AG04450 (cell line): Measurements from ENCODE around the gene CCNK. TPM values are rescaled to one million over a fixed set of nuclear protein-coding genes. Genes with fewer than 3 reads are reported as not detected.

Experiments
- CTCF ChIA-PET: fragments of 300-600, 350-600 bp; formaldehyde crosslinking; extraction: SDS; loops from one replicate; lab custom pipeline; 2022; ENCODE audit warnings: antibody characterized with exemption, inconsistent platforms; lab: Charles Lee
- POLR2A ChIA-PET: fragments of 350-600 bp; formaldehyde crosslinking; extraction: SDS; loops from one replicate; lab custom pipeline; 2021; ENCODE audit warnings: antibody characterized with exemption, inconsistent platforms; lab: Yijun Ruan, JAX
- DNase-seq: peaks from one replicate; pipeline ENCODE4 v3.0.0-alpha.2; 2011; ENCODE audit warnings: low read depth, low spot score
- H3K27ac ChIP-seq: one replicate; pipeline ENCODE4 v1.5.1; 2012; ENCODE audit warnings: low read depth, low read length, control low read depth
- H3K27me3 ChIP-seq: one replicate; pipeline ENCODE4 v1.6.0; 2012; ENCODE audit warnings: low read length; ENCODE audit not compliant: control insufficient read depth, insufficient read depth
- H3K4me3 ChIP-seq: 2 replicates; pipeline ENCODE4 v1.5.1; 2011; ENCODE audit warnings: mild to moderate bottlenecking, low read depth, low read length, control low read depth
- H3K9me3 ChIP-seq: 2 replicates; pipeline ENCODE4 v1.5.1; 2012; ENCODE audit warnings: low read length; ENCODE audit not compliant: control insufficient read depth, insufficient read depth
- CTCF ChIP-seq: IDR thresholded peaks from 2 replicates; pipeline ENCODE4 v1.5.1; 2011; ENCODE audit warnings: low read depth, low read length, control low read depth, inconsistent platforms
- polyA plus RNA-seq: library from polyadenylated mRNA; depleted of rRNA; stranded (reverse); fragments of >200 nt; gene quantifications from 2 replicates; pipeline ENCODE4 v1.2.3, GENCODE V29; 2011

The CCNK gene
- polyA plus RNA-seq, 1 experiment: 18.9 TPM

GRCh38 chr14:99531251-99532096 lies 50.3 kb downstream of the CCNK start:
- POLR2A ChIA-PET: interaction anchor here (0.6 kb wide), 2 partner anchors 133 to 136 kb away, joined by 3 read pairs; no protein-coding TSS in a partner anchor
- CTCF ChIA-PET: interaction anchor here (0.6 kb wide), 1 partner anchor 45 kb away, joined by 4 read pairs; no protein-coding TSS in a partner anchor
- H3K27me3 ChIP-seq: no peaks in the 10 kb centered on the region
- H3K9me3 ChIP-seq: no peaks in the 10 kb centered on the region; the same call in 1 of the 2 replicates
- TF ChIP-seq CTCF: no peak
- peak overlapping the region; percentile 78 for H3K27ac ChIP-seq
- no peak overlapping the region for H3K4me3 ChIP-seq
- no peak for DNase-seq

GRCh38 chr14:99532310-99532709 lies 51.1 kb downstream of the CCNK start:
- ChIA-PET POLR2A (no interaction called here), CTCF (interaction anchor here (0.6 kb wide), 1 partner anchor 72 kb away, joined by 3 read pairs; the partner anchor contains the start of gene CCDC85C)
- TF ChIP-seq CTCF: no peak
- H3K9me3 ChIP-seq: no peaks in the 10 kb centered on the region; the same call in 1 of the 2 replicates
- DNase-seq: no peak
- H3K27ac ChIP-seq: peak overlapping the region; percentile 72
- no peak overlapping the region for H3K4me3 ChIP-seq
- no peaks in the 10 kb centered on the region for H3K27me3 ChIP-seq

GRCh38 chr14:99534333-99534732 lies 53.1 kb downstream of the CCNK start:
- H3K27ac ChIP-seq: no peak overlapping the region
- no peaks in the 10 kb centered on the region; the same call in 1 of the 2 replicates for H3K9me3 ChIP-seq
- H3K4me3 ChIP-seq: no peak overlapping the region
- TF ChIP-seq CTCF: no peak
- no peaks in the 10 kb centered on the region for H3K27me3 ChIP-seq
- no peak for DNase-seq
- ChIA-PET CTCF (no interaction called here), POLR2A (no interaction called here)

- no peak overlapping the region for H3K4me3 ChIP-seq
- H3K9me3 ChIP-seq: no peaks in the 10 kb centered on the region; the same call in 1 of the 2 replicates
- no peak for TF ChIP-seq CTCF
- CTCF ChIA-PET: no interaction called here
- no peak overlapping the region for H3K27ac ChIP-seq
- POLR2A ChIA-PET: no interaction called here
- no peaks in the 10 kb centered on the region for H3K27me3 ChIP-seq
- no peak for DNase-seq
Observed at GRCh38 chr14:99534863-99535262, 53.7 kb downstream of the CCNK start.

GRCh38 chr14:99535448-99535847 lies 54.2 kb downstream of the CCNK start:
- no peak for DNase-seq
- Histone ChIP-seq H3K27ac (no peak overlapping the region), H3K4me3 (no peak overlapping the region), H3K9me3 (no peaks in the 10 kb centered on the region; the same call in 1 of the 2 replicates), H3K27me3 (no peaks in the 10 kb centered on the region)
- CTCF ChIA-PET: no interaction called here
- POLR2A ChIA-PET: interaction anchor here (0.6 kb wide), 1 partner anchor 33 kb away, joined by 3 read pairs; no protein-coding TSS in a partner anchor
- TF ChIP-seq CTCF: no peak
